ENCODE data around the gene CDC45. TPM values are rescaled to one million over a fixed set of nuclear protein-coding genes. Genes with fewer than 3 reads are reported as not detected.

The CDC45 gene
- total and polyA plus RNA-seq, 2 donors (not counting 1 experiment from before 2014, with no cell fraction given), result 3.8 to 12.0 TPM

DNA sequence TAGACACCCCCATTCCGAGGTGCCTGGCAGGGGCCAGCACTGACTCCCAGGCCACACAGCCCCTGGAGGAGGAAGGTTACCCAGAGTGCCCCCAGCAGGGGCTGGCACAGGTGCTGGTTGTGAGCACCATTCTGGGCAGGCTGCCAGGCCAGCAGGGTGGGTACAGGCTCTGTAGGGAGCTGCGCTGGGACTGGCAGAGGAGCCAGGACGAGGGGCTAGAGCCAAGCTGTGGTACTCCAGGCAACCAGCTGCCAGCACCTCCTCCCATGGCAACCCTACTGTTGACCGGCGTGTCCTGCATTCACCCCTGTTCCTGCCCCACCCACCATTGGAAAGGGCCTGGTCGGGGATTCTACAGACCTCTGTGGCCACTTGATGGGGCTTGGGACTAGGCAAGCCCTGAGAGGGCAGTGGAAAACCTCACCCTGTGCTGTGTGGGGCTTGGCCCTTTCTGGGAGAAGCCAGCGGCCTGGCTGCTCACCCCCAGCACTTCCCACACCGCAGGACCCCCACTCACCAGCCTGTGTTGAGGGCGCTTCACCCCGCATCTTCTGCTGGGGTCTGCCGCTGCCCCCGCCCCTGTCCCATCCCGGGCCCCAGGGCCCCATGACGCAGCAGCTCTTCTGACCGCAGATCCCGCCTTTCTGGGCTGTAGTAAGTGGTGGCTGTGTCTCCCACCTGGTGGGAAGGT lies 42.6 kb downstream of the CDC45 start:
- no peaks in the 10 kb centered on the region for H4K20me1 ChIP-seq (ENCODE audit: control insufficient read depth, extremely low read depth, insufficient read depth, low read length)
- H3K4me3 ChIP-seq (replicated peaks in 1 of 4; ENCODE audit: control extremely low read depth in 1 of 4, insufficient read depth in 1 of 4, low read depth in 3 of 4, low read length in 4 of 4), result no peak overlapping the region
- H3K4me2 ChIP-seq (ENCODE audit: extremely low read depth, insufficient read depth, low read length), result no peak overlapping the region
- H3K9ac ChIP-seq (ENCODE audit: insufficient read depth, low read length), result no peak overlapping the region
- no peak for DNase-seq (ENCODE audit: low read depth in 2 of 2)
- no peaks in the 10 kb centered on the region for H3K79me2 ChIP-seq (ENCODE audit: control insufficient read depth, insufficient read depth, low read length)
- H3K9me3 ChIP-seq (ENCODE audit: control insufficient read depth, insufficient read depth, low read depth, low read length), result no peaks in the 10 kb centered on the region
- no peaks in the 10 kb centered on the region for H3K36me3 ChIP-seq (ENCODE audit: control insufficient read depth, insufficient read depth, low read length)
- H2AFZ ChIP-seq (ENCODE audit: low read length), result no peak overlapping the region
- peaks cover 10% of the 10 kb centered on the region for H3K27me3 ChIP-seq (ENCODE audit: control insufficient read depth, insufficient read depth, low read length)
- no peak overlapping the region for H3K27ac ChIP-seq (ENCODE audit: insufficient read depth, low read length)
- no peaks in the 10 kb centered on the region for H3K4me1 ChIP-seq (ENCODE audit: control insufficient read depth, extremely low read depth, insufficient read depth, low read length)
- TF ChIP-seq EZH2 (IDR thresholded peaks at IDR 0.05; ENCODE audit: low read length, missing control alignments) (no peak), CTCF (conservative IDR thresholded peaks at IDR 0.05 in 1 of 2, IDR thresholded peaks at IDR 0.05 in 1 of 2; ENCODE audit: low read depth in 1 of 2, low read length in 2 of 2) (no peak)

DNA sequence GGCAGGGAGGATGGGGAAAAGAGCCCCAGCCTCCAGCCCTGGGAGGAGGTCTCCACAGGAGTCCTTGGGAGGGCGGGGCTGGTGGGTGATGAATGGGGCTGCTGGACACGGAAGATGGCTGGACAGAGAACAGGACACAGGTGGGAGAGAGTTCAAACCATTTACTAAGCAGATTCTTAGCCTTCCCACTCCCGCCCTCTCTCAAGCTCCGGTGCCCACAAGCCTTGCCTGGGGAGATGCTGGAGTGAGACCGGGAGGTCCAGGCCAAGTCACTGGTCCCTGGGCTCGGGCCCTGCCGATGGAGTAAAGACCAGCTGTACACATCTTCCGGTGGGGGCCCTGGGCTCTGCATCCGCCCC lies 43.1 kb downstream of the CDC45 start:
- Histone ChIP-seq H3K36me3 (ENCODE audit: control insufficient read depth, insufficient read depth, low read length) (no peaks in the 10 kb centered on the region), H3K4me2 (ENCODE audit: extremely low read depth, insufficient read depth, low read length) (peak overlapping the region; percentile 59), H3K27me3 (ENCODE audit: control insufficient read depth, insufficient read depth, low read length) (peaks cover 10% of the 10 kb centered on the region), H3K4me3 (replicated peaks in 1 of 4; ENCODE audit: control extremely low read depth in 1 of 4, insufficient read depth in 1 of 4, low read depth in 3 of 4, low read length in 4 of 4) (peak overlapping the region in 1 of 4 experiments; percentile 25), H3K79me2 (ENCODE audit: control insufficient read depth, insufficient read depth, low read length) (no peaks in the 10 kb centered on the region), H3K9me3 (ENCODE audit: control insufficient read depth, insufficient read depth, low read depth, low read length) (no peaks in the 10 kb centered on the region), H3K4me1 (ENCODE audit: control insufficient read depth, extremely low read depth, insufficient read depth, low read length) (no peaks in the 10 kb centered on the region), H2AFZ (ENCODE audit: low read length) (no peak overlapping the region), H3K9ac (ENCODE audit: insufficient read depth, low read length) (no peak overlapping the region), H4K20me1 (ENCODE audit: control insufficient read depth, extremely low read depth, insufficient read depth, low read length) (no peaks in the 10 kb centered on the region), H3K27ac (ENCODE audit: insufficient read depth, low read length) (no peak overlapping the region)
- TF ChIP-seq CTCF (conservative IDR thresholded peaks at IDR 0.05 in 1 of 2, IDR thresholded peaks at IDR 0.05 in 1 of 2; ENCODE audit: low read depth in 1 of 2, low read length in 2 of 2) (no peak), EZH2 (IDR thresholded peaks at IDR 0.05; ENCODE audit: low read length, missing control alignments) (no peak)
- no peak for DNase-seq (ENCODE audit: low read depth in 2 of 2)

DNA sequence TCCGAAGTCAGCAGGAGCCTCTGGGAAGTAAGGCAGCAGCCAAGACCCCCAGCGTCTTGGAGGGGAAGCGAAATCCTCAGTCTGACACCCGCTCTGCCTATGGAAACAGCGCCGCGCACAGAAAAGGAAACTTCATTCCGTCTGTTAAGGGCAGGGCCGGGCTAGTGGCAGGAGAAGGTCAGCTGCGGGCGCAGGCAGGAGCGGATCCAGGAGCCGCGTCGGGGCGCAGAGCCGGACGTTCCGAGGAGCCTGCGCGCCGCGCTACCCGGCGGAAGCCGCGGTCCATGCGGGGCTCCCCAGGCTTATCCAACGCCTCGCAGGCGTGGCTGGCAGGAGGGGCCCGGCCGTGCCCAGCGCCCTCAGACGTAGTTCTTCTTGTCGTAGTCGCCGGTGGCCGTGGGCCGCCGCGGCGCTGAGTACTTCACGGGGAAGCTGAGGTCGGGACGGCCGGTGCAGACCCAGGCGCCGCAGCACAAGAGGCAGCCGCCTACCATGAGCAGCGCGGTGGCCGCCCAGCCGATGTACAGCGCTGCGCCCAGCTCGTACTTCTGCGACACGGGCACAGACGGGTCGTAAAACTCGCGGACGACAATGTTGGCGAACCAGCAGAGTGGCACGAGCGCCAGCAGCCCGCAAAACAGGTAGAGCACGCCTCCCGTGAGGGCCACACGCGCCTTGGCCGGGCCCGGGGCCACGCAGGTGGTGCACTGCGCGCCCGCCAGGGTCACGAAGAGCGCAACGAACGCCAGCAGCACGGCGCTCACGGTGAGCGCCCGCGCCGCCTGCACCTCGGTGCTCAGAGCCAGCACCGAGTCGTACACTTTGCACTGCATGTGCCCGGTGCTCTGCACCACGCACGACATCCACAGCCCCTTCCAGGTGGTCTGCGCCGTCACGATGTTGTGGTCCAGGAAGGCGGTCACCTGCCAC lies 43.8 kb downstream of the CDC45 start:
- TF ChIP-seq EZH2 (IDR thresholded peaks at IDR 0.05; ENCODE audit: low read length, missing control alignments), result peak; percentile 76
- TF ChIP-seq CTCF (conservative IDR thresholded peaks at IDR 0.05 in 1 of 2, IDR thresholded peaks at IDR 0.05 in 1 of 2; ENCODE audit: low read depth in 1 of 2, low read length in 2 of 2), result no peak
- Histone ChIP-seq H3K79me2 (ENCODE audit: control insufficient read depth, insufficient read depth, low read length) (no peaks in the 10 kb centered on the region), H3K27ac (ENCODE audit: insufficient read depth, low read length) (no peak overlapping the region), H3K9ac (ENCODE audit: insufficient read depth, low read length) (no peak overlapping the region), H2AFZ (ENCODE audit: low read length) (peak overlapping the region; percentile 46), H3K4me1 (ENCODE audit: control insufficient read depth, extremely low read depth, insufficient read depth, low read length) (no peaks in the 10 kb centered on the region), H3K4me2 (ENCODE audit: extremely low read depth, insufficient read depth, low read length) (peak overlapping the region; percentile 59), H3K36me3 (ENCODE audit: control insufficient read depth, insufficient read depth, low read length) (no peaks in the 10 kb centered on the region), H3K4me3 (replicated peaks in 1 of 4; ENCODE audit: control extremely low read depth in 1 of 4, insufficient read depth in 1 of 4, low read depth in 3 of 4, low read length in 4 of 4) (peak overlapping the region in 2 of 4 experiments; percentile 5 to 32), H3K27me3 (ENCODE audit: control insufficient read depth, insufficient read depth, low read length) (peaks cover 10% of the 10 kb centered on the region), H3K9me3 (ENCODE audit: control insufficient read depth, insufficient read depth, low read depth, low read length) (no peaks in the 10 kb centered on the region), H4K20me1 (ENCODE audit: control insufficient read depth, extremely low read depth, insufficient read depth, low read length) (no peaks in the 10 kb centered on the region)
- peak; percentile 26 to 44 for DNase-seq (ENCODE audit: low read depth in 2 of 2)

All from fibroblast of lung (primary cell).